HCT116 (cell line): ENCODE measurements around the gene TEX19. TPM values are rescaled to one million over a fixed set of nuclear protein-coding genes. Genes with fewer than 3 reads are reported as not detected.

ENCODE experiments used
- ATAC-seq: fragments of 200-7000 bp; cut with Tn5 transposase; 2 replicates; pipeline ENCODE4 v1.9.1; 2020; ENCODE audit warnings: mild to moderate bottlenecking, moderate library complexity
- BruUV-seq: library from RNA; stranded (reverse); fragments of 400-500 nt; replicated peaks from 2 replicates; lab custom pipeline; 2021; lab: Mats Ljungman, UMichigan
- CTCF ChIA-PET: fragments of 300-600 bp; sonication (Branson Sonifier 250); formaldehyde crosslinking; loops from one replicate; lab custom pipeline; 2021; ENCODE audit warnings: antibody characterized with exemption; lab: Charles Lee
- POLR2A ChIA-PET: fragments of 300-600, 350-600 bp; sonication (Branson Sonifier 250); formaldehyde crosslinking; loops from one replicate; lab custom pipeline; 2021; ENCODE audit warnings: antibody characterized with exemption; lab: Charles Lee
- RAD21 ChIA-PET, 2 experiments: fragments of 300-600 bp; sonication (Branson Sonifier 250); formaldehyde crosslinking; loops; one replicate each; lab custom pipeline; 2023; ENCODE audit warnings: low total read pairs in 2 of 2; ENCODE audit not compliant: uncharacterized antibody in 2 of 2, unreplicated experiment in 2 of 2, low non-redundant PET in 1 of 2; lab: Charles Lee
- DNase-seq: peaks from one replicate; pipeline ENCODE4 v3.0.0-alpha.2; 2010; ENCODE audit warnings: low read depth, low spot score
- H2AFZ ChIP-seq: fragments of 200-600 bp; shearing (Covaris generic), sonication (generic); 2 replicates; pipeline ENCODE4 v1.6.1; 2017; ENCODE audit warnings: low read depth, mixed run types, mixed read lengths, antibody characterized with exemption, low read length; ENCODE audit not compliant: poor library complexity, severe bottlenecking
- H3K27ac ChIP-seq: 2 replicates; pipeline ENCODE4 v1.5.1; 2012; ENCODE audit warnings: low read depth, low read length
- H3K27me3 ChIP-seq: fragments of 200-600 bp; sonication (generic); 2 replicates; pipeline ENCODE4 v1.6.1; 2016; ENCODE audit warnings: mixed run types, low read length, mixed read lengths; ENCODE audit not compliant: insufficient read depth
- H3K36me3 ChIP-seq, 2 experiments: fragments of 200-500 bp in 1 of 2; fragments of 200-600 bp in 1 of 2; sonication (Bioruptor generic) in 1 of 2; sonication (generic) in 1 of 2; 2 replicates each; pipeline versions ENCODE4 v1.5.1 to v1.6.1; 2014 to 2016; ENCODE audit warnings: low read length in 2 of 2, inconsistent platforms in 1 of 2, mixed read lengths in 1 of 2, mixed run types in 1 of 2; ENCODE audit not compliant: insufficient read depth in 2 of 2, control insufficient read depth in 1 of 2
- H3K4me1 ChIP-seq, 2 experiments: fragments of 200-600 bp in 1 of 2; sonication (generic) in 1 of 2; 2 replicates each; pipeline versions ENCODE4 v1.5.1 to v1.6.1; 2012 to 2017; ENCODE audit warnings: low read length in 2 of 2, inconsistent platforms in 1 of 2, mild to moderate bottlenecking in 1 of 2, mixed read lengths in 1 of 2, mixed run types in 1 of 2, moderate library complexity in 1 of 2; ENCODE audit not compliant: insufficient read depth in 2 of 2, control insufficient read depth in 1 of 2
- H3K4me2 ChIP-seq: fragments of 200-600 bp; sonication (generic); 2 replicates; pipeline ENCODE4 v1.6.1; 2017; ENCODE audit warnings: mixed run types, low read length, mixed read lengths
- H3K4me3 ChIP-seq, 2 experiments: fragments of 200-600 bp in 1 of 2; sonication (generic) in 1 of 2; replicated peaks in 1 of 2; 2 replicates each; pipeline ENCODE4 v1.5.1; 2011 to 2016; ENCODE audit warnings: low read length in 2 of 2, control low read depth in 1 of 2, low read depth in 1 of 2, mild to moderate bottlenecking in 1 of 2, mixed read lengths in 1 of 2, mixed run types in 1 of 2
- H3K79me2 ChIP-seq: fragments of 200-600 bp; sonication (generic); 2 replicates; pipeline ENCODE4 v1.6.1; 2017; ENCODE audit warnings: mild to moderate bottlenecking, mixed run types, low read length, moderate library complexity, mixed read lengths; ENCODE audit not compliant: insufficient read depth
- H3K9ac ChIP-seq: fragments of 200-600 bp; sonication (generic); 2 replicates; pipeline ENCODE4 v1.6.1; 2016; ENCODE audit warnings: low read length, mixed read lengths
- H3K9me2 ChIP-seq: fragments of 200-600 bp; sonication (generic), shearing (Covaris generic); 2 replicates; pipeline ENCODE4 v1.6.1; 2017; ENCODE audit warnings: mixed run types, mild to moderate bottlenecking, moderate library complexity; ENCODE audit not compliant: insufficient read depth
- H3K9me3 ChIP-seq, 2 experiments: fragments of 200-500 bp in 1 of 2; fragments of 200-600 bp in 1 of 2; sonication (Bioruptor generic) in 1 of 2; sonication (generic) in 1 of 2; 2 replicates each; pipeline ENCODE4 v1.6.1; 2014 to 2017; ENCODE audit warnings: low read length in 2 of 2, mixed read lengths in 2 of 2, inconsistent platforms in 1 of 2, low read depth in 1 of 2, mild to moderate bottlenecking in 1 of 2, mixed run types in 1 of 2, moderate library complexity in 1 of 2; ENCODE audit not compliant: control insufficient read depth in 1 of 2, insufficient read depth in 1 of 2
- H4K20me1 ChIP-seq: fragments of 200-600 bp; sonication (generic), shearing (Covaris generic); 2 replicates; pipeline ENCODE4 v1.6.1; 2017; ENCODE audit warnings: mixed run types, mild to moderate bottlenecking, moderate library complexity; ENCODE audit not compliant: insufficient read depth
- CEBPB ChIP-seq: IDR thresholded peaks from 2 replicates; pipeline ENCODE4 v1.6.1; 2012; ENCODE audit warnings: low read depth
- CTCF ChIP-seq, 3 experiments: fragments of 200-600 bp in 1 of 3; sonication (generic) in 1 of 3; IDR thresholded peaks in 2 of 3; conservative IDR thresholded peaks in 1 of 3; 2 replicates each; pipeline ENCODE4 v1.5.1; 2012 to 2017; ENCODE audit warnings: low read depth in 2 of 3, low read length in 2 of 3, antibody characterized with exemption in 1 of 3, borderline replicate concordance in 1 of 3, control low read depth in 1 of 3, mild to moderate bottlenecking in 1 of 3, mixed read lengths in 1 of 3, mixed run types in 1 of 3, moderate library complexity in 1 of 3; ENCODE audit not compliant: insufficient read depth in 1 of 3
- ELF1 ChIP-seq: IDR thresholded peaks from 2 replicates; pipeline ENCODE4 v1.6.1; 2012; ENCODE audit warnings: low read depth, borderline replicate concordance
- EZH2phosphoT487 ChIP-seq: fragments of 200-600 bp; IDR thresholded peaks from 2 replicates; pipeline ENCODE4 v1.6.1; 2018; ENCODE audit warnings: antibody characterized with exemption, borderline replicate concordance
- FOSL1 ChIP-seq: IDR thresholded peaks from 2 replicates; pipeline ENCODE4 v1.6.1; 2012; ENCODE audit warnings: low read depth
- JUND ChIP-seq: IDR thresholded peaks from 2 replicates; pipeline ENCODE4 v1.6.1; 2012
- POLR2AphosphoS5 ChIP-seq: IDR thresholded peaks from 2 replicates; pipeline ENCODE4 v1.6.1; 2011; ENCODE audit warnings: mild to moderate bottlenecking, low read depth, low read length, moderate library complexity
- SIN3A ChIP-seq: IDR thresholded peaks from 2 replicates; pipeline ENCODE4 v1.6.1; 2012; ENCODE audit warnings: low read depth
- TCF7L2 ChIP-seq: IDR thresholded peaks from 2 replicates; pipeline ENCODE4 v1.7.0; 2011; ENCODE audit warnings: borderline replicate concordance, inconsistent platforms; ENCODE audit not compliant: insufficient read depth, insufficient read length; ENCODE audit errors: extremely low read depth
- YY1 ChIP-seq: IDR thresholded peaks from 2 replicates; pipeline ENCODE4 v1.6.1; 2011; ENCODE audit warnings: low read length, low read depth, moderate library complexity, mild to moderate bottlenecking; ENCODE audit not compliant: insufficient replicate concordance; ENCODE audit errors: extremely low read depth
- intact Hi-C: fragments of 100-400 bp; cut with micrococcal nuclease; formaldehyde crosslinking; loops from 2 replicates; pipeline ENCODE4 v1.10.0; 2022
- total RNA-seq: library from RNA; stranded (reverse); gene quantifications from one replicate; pipeline ENCODE4 v1.2.1, GENCODE V29; 2021; ENCODE audit not compliant: unreplicated experiment
- TF ChIP-seq, protein P1 (sequence below): IDR thresholded peaks from 2 replicates; pipeline ENCODE4 v1.6.1; 2011; ENCODE audit warnings: mild to moderate bottlenecking, low read length, moderate library complexity; ENCODE audit not compliant: insufficient replicate concordance; ENCODE audit errors: extremely low read depth
- TF ChIP-seq, protein P2 (sequence below): IDR thresholded peaks from 2 replicates; pipeline ENCODE4 v1.6.1; 2012

Gene TEX19
- total RNA-seq, 1 experiment from 2014 or later = 2.1 TPM

DNA sequence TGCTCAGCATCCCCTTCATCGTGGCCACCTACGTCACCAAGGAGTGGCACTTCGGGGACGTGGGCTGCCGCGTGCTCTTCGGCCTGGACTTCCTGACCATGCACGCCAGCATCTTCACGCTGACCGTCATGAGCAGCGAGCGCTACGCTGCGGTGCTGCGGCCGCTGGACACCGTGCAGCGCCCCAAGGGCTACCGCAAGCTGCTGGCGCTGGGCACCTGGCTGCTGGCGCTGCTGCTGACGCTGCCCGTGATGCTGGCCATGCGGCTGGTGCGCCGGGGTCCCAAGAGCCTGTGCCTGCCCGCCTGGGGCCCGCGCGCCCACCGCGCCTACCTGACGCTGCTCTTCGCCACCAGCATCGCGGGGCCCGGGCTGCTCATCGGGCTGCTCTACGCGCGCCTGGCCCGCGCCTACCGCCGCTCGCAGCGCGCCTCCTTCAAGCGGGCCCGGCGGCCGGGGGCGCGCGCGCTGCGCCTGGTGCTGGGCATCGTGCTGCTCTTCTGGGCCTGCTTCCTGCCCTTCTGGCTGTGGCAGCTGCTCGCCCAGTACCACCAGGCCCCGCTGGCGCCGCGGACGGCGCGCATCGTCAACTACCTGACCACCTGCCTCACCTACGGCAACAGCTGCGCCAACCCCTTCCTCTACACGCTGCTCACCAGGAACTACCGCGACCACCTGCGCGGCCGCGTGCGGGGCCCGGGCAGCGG, 15.7 kb downstream of the TEX19 start:
- Histone ChIP-seq H3K4me1 (no peaks in the 10 kb centered on the region), H3K4me2 (no peak overlapping the region), H3K4me3 (no peak overlapping the region), H3K9me3 (no peaks in the 10 kb centered on the region), H2AFZ (no peak overlapping the region), H4K20me1 (no peaks in the 10 kb centered on the region), H3K27ac (no peak overlapping the region), H3K27me3 (no peaks in the 10 kb centered on the region), H3K36me3 (no peaks in the 10 kb centered on the region), H3K79me2 (no peaks in the 10 kb centered on the region), H3K9ac (no peak overlapping the region), H3K9me2 (no peaks in the 10 kb centered on the region)
- TF ChIP-seq FOSL1 (no peak), YY1 (no peak), ELF1 (no peak), CEBPB (no peak), CTCF (IDR thresholded peaks at IDR 0.05 in 2 of 3, conservative IDR thresholded peaks at IDR 0.05 in 1 of 3; ENCODE audit: borderline replicate concordance in 1 of 3, insufficient read depth in 1 of 3, low read depth in 2 of 3, low read length in 2 of 3) (no peak), POLR2AphosphoS5 (no peak), EZH2phosphoT487 (no peak), TCF7L2 (no peak), SIN3A (no peak), JUND (no peak)
- TF ChIP-seq, protein P1, sequence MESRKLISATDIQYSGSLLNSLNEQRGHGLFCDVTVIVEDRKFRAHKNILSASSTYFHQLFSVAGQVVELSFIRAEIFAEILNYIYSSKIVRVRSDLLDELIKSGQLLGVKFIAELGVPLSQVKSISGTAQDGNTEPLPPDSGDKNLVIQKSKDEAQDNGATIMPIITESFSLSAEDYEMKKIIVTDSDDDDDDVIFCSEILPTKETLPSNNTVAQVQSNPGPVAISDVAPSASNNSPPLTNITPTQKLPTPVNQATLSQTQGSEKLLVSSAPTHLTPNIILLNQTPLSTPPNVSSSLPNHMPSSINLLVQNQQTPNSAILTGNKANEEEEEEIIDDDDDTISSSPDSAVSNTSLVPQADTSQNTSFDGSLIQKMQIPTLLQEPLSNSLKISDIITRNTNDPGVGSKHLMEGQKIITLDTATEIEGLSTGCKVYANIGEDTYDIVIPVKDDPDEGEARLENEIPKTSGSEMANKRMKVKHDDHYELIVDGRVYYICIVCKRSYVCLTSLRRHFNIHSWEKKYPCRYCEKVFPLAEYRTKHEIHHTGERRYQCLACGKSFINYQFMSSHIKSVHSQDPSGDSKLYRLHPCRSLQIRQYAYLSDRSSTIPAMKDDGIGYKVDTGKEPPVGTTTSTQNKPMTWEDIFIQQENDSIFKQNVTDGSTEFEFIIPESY = no peak
- TF ChIP-seq, protein P2, sequence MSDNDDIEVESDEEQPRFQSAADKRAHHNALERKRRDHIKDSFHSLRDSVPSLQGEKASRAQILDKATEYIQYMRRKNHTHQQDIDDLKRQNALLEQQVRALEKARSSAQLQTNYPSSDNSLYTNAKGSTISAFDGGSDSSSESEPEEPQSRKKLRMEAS = no peak
- RAD21 ChIA-PET = no interaction called here
- DNase-seq (no peak), ATAC-seq (no peak)
- CTCF ChIA-PET = no interaction called here
- BruUV-seq = no TSS peak
- POLR2A ChIA-PET = no interaction called here
- intact Hi-C loops = no loop called here
